Measurements from ENCODE around the gene FN1. TPM values are rescaled to one million over a fixed set of nuclear protein-coding genes. Genes with fewer than 3 reads are reported as not detected.

The FN1 gene
- total and polyA plus RNA-seq, 2 donors (not counting 3 experiments of a cell fraction or from before 2014, with no cell fraction given): 3,221 to 3,740 TPM

- Histone ChIP-seq H3K4me1 (ENCODE audit: control insufficient read depth, extremely low read depth, insufficient read depth, low read length) (peaks cover 10% of the 10 kb centered on the region), H3K4me3 (replicated peaks in 1 of 3; ENCODE audit: insufficient read depth in 1 of 3, low read depth in 1 of 3, low read length in 3 of 3) (no peak overlapping the region), H3K36me3 (ENCODE audit: control insufficient read depth in 2 of 2, extremely low read depth in 1 of 2, insufficient read depth in 2 of 2, low read length in 2 of 2) (peaks cover 0 to 4% of the 10 kb centered on the region in 2 experiments), H3K9ac (replicated peaks; ENCODE audit: extremely low read depth, insufficient read depth, low read length) (no peak overlapping the region), H4K20me1 (replicated peaks; ENCODE audit: control insufficient read depth, extremely low read depth, insufficient read depth, low read length) (no peaks in the 10 kb centered on the region), H2AFZ (ENCODE audit: low read depth, low read length) (no peak overlapping the region), H3K27me3 (ENCODE audit: control insufficient read depth in 2 of 2, insufficient read depth in 2 of 2, low read length in 2 of 2) (no peaks in the 10 kb centered on the region), H3K4me2 (ENCODE audit: insufficient read depth, low read length) (no peak overlapping the region), H3K27ac (ENCODE audit: insufficient read depth, low read depth, low read length) (no peak overlapping the region), H3K9me3 (replicated peaks; ENCODE audit: control insufficient read depth, insufficient read depth, low read length) (no peaks in the 10 kb centered on the region), H3K79me2 (ENCODE audit: control insufficient read depth, insufficient read depth, low read length) (peaks cover 5% of the 10 kb centered on the region), H3K9me1 (replicated peaks; ENCODE audit: control insufficient read depth, extremely low read depth, insufficient read depth, low read length) (no peaks in the 10 kb centered on the region)
- intact Hi-C loops (cut with micrococcal nuclease): no loop called here
- ChIA-PET POLR2A (no interaction called here), CTCF (no interaction called here)
- DNase-seq (ENCODE audit: low read depth, low spot score): no peak
- FAIRE-seq: no peak
- no peak for TF ChIP-seq MYC (IDR thresholded peaks at IDR 0.05; ENCODE audit: low read depth, low read length)
- TF ChIP-seq JUN (IDR thresholded peaks at IDR 0.05; ENCODE audit: borderline replicate concordance, insufficient read depth, insufficient read length, low read depth): no peak
- no peak for TF ChIP-seq EZH2 (IDR thresholded peaks at IDR 0.05; ENCODE audit: borderline replicate concordance, low read depth, low read length, severe bottlenecking)
- TF ChIP-seq GATA2 (IDR thresholded peaks at IDR 0.05; ENCODE audit: insufficient read depth, insufficient read length, low read depth, low read length): no peak
- TF ChIP-seq CTCF (IDR thresholded peaks at IDR 0.05; ENCODE audit: extremely low read depth in 1 of 2, insufficient read depth in 1 of 2, low read depth in 1 of 2, low read length in 2 of 2): no peak
- no peak for TF ChIP-seq POLR2AphosphoS5 (IDR thresholded peaks at IDR 0.05; ENCODE audit: insufficient read depth, low read depth, low read length)
- TF ChIP-seq FOS (IDR thresholded peaks at IDR 0.05; ENCODE audit: borderline replicate concordance, insufficient read depth, low read length): no peak
- TF ChIP-seq POLR2A (IDR thresholded peaks at IDR 0.05; ENCODE audit: low read depth, low read length): no peak
- TF ChIP-seq, protein P1, sequence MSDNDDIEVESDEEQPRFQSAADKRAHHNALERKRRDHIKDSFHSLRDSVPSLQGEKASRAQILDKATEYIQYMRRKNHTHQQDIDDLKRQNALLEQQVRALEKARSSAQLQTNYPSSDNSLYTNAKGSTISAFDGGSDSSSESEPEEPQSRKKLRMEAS (IDR thresholded peaks at IDR 0.05; ENCODE audit: insufficient read depth, insufficient read length): no peak
- dilution Hi-C loops (cut with MboI; ENCODE audit: extremely low pct_ligation_motif_present, low sequenced_read_pairs): no loop called here
- no TSS peak for BruUV-seq (replicated peaks)
Measured at GRCh38 chr2:215316336-215316735, 119.5 kb downstream of the FN1 start.

Measured in endothelial cell of umbilical vein (primary cell).